ENCODE results near the gene FAM13A.
"Not testable (repeated sequence)": the region's sequence is repeated elsewhere in the genome, so short reads cannot be mapped to it uniquely, and the experiment has no call there.

DNA sequence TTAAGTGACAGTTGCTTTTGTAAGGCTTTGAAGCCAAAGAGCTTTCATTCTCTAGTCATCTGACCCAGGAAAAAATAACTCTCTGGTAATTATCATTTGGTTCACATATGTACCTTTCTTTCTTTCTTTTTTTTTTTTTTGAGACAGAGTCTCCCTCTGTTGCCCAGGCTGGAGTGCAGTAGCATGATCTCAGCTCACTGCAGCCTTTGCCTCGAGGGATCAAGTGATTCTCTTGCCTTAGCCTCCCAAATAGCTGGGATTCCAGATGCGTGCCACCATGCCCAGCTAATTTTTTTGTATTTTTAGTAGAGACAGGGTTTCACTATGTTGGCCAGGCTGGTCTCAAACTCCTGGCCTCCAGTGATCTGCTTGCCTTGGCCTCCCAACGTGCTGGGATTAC is 169.6 kb downstream of the FAM13A start:
- not testable (repeated sequence) for TF ChIP-seq POLR2A (IDR thresholded peaks at IDR 0.05)
- TF ChIP-seq, protein P1, sequence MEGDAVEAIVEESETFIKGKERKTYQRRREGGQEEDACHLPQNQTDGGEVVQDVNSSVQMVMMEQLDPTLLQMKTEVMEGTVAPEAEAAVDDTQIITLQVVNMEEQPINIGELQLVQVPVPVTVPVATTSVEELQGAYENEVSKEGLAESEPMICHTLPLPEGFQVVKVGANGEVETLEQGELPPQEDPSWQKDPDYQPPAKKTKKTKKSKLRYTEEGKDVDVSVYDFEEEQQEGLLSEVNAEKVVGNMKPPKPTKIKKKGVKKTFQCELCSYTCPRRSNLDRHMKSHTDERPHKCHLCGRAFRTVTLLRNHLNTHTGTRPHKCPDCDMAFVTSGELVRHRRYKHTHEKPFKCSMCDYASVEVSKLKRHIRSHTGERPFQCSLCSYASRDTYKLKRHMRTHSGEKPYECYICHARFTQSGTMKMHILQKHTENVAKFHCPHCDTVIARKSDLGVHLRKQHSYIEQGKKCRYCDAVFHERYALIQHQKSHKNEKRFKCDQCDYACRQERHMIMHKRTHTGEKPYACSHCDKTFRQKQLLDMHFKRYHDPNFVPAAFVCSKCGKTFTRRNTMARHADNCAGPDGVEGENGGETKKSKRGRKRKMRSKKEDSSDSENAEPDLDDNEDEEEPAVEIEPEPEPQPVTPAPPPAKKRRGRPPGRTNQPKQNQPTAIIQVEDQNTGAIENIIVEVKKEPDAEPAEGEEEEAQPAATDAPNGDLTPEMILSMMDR (IDR thresholded peaks at IDR 0.05), result not testable (repeated sequence)

All from prostate gland (tissue), 2 donors.